Activated CD4-positive, alpha-beta T cell treated with anti-CD3 and anti-CD28 coated beads, Interleukin-2, amount 50 U/mL, for 1 hour (primary cell): ENCODE data around the gene SYT13.
"Not testable (repeated sequence)": the region's sequence is repeated elsewhere in the genome, so short reads cannot be mapped to it uniquely, and the experiment has no call there.

Experiments used
- DNase-seq: peaks from one replicate; pipeline ENCODE4 v3.0.0-alpha.2; 2020

The SYT13 gene

DNA sequence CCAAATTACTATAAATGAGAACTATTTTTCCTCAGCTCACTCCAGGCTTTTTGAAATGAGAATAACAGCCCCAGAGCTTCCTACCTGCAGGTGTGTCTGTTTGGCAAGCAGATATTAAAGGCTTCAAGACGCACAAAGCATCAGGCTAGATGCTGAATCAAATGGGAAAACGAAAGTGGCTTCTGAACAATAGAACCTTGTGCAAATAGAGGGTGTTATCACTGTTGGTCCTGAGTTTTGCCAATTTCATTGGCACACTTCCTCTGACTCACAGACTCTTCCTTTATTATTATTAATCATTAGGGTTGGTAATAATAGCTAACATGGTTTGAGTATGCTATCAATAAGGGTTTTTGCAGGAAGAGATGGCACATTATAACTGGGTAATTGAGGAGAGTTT lies 13.4 kb downstream of the SYT13 start:
- no peak for DNase-seq

DNA sequence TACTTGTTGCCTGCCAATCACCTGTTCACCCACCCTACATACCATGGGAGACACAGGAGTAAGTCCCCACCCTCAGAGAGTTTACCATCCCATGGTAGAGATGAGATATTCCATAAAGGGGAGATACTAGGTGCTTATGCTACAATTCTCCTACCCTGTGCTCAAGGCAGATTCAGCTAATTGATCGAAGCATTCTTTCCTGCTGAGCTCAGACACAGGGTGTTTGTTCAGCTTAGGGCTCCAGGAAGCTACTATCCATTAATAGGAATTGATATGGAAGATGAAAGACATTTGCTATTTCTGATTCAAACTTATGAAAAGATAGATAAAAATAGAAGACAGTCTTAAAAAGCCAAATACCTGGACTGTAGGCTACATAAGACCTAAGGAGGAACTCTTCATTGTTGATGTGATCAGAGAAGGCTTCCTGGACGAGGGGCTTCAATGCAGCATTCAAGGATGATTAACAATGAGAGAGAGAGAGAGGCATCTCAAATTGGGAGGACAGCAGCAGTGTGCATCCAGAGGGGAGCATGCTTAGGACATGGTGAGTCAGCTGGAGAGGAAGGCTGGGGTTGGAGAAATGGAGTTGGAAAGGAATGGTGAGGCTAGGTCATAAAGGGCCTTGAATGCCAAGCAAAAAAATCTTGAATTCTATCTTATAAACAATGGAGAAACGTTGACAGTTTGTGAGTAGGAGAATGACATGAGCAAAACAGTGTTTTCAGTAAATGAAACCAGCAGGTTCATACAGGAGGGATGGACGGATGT lies 15.0 kb downstream of the SYT13 start:
- no peak for DNase-seq

DNA sequence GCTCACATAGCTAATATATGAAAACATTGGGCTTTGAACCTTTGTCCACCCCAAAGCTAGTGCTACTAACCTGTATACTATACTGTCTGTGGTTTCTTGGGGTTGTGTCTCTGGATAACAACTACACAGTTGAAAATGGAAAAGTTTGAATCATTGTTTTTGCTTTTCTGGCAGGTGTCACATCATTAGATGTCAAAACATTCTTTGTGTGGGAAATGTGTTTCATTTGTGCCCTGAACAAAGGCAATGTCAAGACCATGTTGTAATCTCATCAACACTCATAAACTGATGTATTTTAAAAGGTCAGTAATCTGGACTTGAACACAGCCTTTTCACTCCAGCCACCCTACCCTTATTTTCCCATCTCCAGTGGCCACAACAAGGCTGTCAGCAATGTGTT lies 16.5 kb downstream of the SYT13 start:
- no peak for DNase-seq

GRCh38 chr11:45267652-45268299 lies 18.4 kb downstream of the SYT13 start:
- no peak for DNase-seq

DNA sequence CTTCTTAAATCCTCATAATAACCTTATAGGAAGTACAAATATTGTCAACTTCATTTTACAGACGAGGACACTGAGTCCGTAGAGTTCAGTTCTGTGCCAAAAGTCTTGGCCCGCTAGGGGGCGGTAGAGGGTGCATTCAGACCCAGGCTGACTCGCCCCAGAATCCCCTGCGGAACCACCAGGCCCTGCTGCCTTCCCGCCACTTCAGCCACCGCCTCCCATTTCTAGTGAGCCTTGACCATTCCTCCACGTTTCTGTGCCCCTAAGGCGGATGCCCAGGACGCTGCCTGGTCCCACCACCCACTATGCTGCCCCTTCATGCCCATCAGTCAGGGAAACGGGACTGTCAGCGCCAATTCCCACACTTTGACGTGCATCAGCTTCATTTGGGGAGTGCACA lies 19.1 kb downstream of the SYT13 start:
- no peak for DNase-seq

- no peak for DNase-seq
Measured at GRCh38 chr11:45266676-45267020, 19.5 kb downstream of the SYT13 start.

GRCh38 chr11:45265969-45266675 lies 20.0 kb downstream of the SYT13 start:
- DNase-seq, result no peak

GRCh38 chr11:45264839-45265515 lies 21.2 kb downstream of the SYT13 start:
- no peak for DNase-seq

DNA sequence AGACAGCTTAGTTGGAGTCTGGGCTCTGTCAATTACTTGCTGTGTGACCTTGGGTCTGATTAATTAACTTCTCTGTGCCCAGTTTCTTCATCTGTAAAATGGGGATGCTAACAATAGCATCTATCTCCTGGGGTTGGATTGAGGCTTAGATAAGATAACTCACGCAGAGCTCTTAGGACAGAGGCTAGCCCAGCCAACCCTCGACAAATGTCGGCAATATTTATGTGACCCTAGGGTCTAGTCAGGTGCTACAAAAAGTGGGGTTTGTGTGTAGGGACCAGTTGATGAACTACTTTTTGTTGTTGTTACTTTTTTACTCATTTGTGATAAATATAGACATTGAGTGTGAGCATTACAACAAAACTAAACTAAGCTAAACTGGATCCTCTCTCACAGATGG lies 22.4 kb downstream of the SYT13 start:
- no peak for DNase-seq

DNA sequence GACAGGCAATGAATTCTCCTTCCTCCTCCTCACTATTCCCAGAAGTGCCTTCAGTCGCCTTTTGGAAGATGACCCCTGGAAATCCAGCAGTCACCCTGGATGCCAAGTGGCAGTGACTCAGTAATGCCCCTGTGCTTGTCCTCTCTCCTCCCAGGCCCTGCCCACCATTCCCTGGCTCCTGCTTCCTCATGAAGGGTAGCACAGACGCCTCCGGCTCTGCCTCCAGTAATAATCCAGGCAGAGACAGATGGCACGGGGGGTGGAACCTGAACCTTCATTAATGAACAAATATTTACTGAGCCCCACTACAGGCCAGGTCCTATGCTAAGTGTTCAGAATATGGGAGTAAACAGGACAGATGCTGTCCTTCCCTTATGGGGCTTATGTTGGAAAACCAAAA lies 23.2 kb downstream of the SYT13 start:
- DNase-seq, result no peak

DNA sequence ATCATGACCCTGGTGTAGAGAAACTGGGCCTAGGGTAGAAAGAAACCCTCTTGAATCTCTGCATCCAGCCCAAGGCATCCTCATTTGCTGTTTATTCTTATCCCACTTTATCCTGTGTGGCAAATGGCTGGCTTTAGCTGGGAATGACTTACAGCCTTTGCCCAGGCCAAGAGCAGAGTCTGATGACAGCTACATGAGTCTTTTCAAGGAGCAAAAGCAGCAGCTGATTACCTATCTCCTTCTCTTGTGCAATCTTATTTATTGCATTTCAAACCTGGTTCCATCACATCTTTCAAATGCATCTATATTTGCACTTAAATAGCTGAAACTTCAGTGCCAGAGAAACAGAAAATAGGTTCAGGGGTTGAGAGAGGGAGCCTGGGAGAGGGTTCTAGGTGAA lies 26.1 kb downstream of the SYT13 start:
- DNase-seq, result no peak

DNA sequence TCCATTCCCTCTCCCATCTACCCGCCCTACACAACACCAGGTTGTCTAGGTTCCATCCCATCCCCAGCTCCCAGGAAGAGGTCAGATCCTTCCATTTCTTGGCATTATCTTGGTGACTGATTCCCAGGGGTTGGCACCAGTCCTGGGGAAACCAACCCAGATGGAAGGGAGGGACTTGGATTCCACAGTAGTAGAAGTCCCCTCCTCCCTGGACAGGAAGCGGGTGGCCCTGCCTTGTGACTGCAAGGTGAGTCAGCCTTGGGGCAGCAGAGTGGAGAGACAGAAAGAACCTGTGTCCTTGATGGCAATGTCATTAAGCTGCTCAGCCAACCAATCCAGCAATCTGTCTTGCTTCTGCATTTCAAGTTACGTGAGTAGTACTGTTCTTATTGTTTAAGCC lies 26.5 kb downstream of the SYT13 start:
- no peak for DNase-seq

DNA sequence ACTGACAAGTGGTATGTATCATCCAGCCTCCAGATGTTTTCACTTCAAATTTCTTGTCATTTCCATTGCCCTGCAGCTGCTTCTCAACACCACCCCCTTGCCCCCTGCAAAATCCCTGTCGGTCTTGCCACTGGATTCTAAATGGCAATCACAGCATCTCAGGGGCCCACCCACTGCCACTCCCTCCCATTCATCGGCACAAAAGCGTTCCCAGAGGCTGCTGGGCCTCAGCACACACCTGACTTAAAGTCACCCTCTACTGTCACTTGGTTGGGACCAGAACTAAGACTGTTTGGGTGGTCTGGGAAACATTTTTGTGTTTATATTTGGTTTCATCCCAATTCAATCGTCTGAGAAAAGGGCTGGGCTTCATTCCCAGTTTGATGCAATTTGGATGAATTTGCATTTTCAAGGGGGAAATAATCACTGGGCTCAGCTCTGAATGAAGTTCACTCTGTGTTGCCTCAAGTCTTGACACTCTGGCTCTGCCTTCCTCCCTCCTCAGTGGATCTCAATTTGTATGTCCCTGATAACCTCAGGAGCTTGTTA lies 27.1 kb downstream of the SYT13 start:
- no peak for DNase-seq

DNA sequence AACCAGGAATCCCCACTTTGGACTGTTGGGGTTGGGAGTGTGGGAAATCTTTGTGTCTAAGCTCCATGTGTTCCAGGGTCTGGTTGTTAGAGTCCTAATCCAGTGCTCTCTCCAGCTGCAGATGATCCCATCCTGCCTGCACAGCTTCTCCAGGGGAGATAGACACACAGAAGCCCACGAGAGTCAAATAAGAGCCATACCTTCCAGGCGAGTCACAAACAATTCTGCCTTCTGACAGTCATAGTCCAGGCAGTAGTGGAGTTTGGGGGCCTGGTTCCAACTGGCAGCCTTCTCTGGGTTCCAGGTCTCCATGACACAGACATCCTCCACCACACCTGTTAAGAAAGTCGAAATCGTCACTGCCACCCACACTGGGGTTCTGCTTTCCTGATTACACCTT lies 32.1 kb downstream of the SYT13 start:
- no peak for DNase-seq

DNA sequence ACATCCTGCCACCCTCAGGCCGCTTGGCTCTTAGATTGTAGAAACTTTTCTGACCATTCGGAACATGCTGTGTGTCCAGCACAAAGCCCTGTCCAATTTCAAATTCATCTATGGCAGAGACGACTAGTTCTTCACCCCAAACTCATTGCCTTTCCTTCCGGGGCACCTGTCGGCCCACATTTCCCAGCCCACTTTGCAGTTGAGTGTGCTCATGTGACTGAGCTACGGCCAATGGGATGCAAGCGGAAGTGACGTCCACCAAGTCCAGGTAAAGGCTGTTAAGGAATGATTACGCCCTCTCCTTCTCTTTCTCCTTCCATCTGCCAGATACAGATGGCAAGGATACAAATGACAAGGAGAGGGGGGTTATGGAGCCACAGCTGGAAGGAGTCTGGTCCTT lies 32.5 kb downstream of the SYT13 start:
- DNase-seq, result no peak

DNA sequence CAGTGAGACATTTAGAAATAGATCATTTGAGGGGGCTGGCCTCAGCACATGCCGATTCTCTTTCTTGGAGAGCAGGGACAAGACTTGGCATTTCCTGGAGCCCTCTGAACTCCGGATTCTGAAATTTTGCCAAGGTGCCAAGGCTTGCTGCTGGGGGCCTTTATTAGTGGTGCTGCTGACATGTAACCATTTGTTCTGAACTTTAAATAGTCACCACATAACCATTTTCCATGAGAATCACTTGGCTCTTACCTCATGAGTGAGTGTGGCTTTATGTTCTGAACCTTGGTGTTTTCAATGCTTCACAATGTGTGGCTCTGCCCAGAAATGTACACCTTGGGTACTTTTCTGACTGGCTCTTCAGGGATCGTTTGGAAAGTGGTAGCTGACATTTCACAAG lies 33.3 kb downstream of the SYT13 start:
- no peak for DNase-seq

DNA sequence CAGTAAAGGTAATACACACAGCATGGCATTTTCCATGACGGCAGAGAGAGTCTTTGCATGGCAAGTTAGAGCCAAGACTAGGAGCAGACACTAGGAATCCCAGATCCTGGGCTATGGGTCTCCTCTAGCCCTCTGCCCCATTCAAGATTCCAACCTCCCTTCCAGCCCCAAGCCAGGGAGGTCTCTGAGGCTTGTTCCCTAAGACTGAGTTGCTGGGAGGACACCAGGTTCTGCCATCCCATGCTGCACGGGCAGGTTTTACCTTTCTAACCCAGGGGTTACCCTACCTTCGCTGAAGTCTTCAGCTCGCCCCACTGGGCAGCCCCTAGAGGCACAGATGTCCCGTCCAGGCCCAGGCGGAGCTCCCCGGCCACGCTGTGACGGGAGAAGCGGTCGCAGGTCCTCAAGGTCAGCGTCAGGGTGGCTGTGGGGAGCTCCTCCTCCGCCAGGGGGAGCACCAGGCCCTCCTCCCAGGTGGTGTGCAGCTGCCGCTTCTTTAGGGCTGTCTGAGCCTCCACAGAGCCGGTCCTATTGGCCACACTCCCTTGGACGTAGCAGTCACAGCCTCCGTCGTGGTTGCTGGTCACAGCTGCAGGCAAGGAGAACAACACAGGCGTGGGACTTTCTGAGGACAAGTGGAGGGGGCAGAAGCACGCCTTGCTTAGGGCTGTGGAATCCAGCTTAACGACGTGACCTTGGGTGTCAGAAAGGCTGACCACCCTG lies 33.8 kb downstream of the SYT13 start:
- DNase-seq, result no peak

DNA sequence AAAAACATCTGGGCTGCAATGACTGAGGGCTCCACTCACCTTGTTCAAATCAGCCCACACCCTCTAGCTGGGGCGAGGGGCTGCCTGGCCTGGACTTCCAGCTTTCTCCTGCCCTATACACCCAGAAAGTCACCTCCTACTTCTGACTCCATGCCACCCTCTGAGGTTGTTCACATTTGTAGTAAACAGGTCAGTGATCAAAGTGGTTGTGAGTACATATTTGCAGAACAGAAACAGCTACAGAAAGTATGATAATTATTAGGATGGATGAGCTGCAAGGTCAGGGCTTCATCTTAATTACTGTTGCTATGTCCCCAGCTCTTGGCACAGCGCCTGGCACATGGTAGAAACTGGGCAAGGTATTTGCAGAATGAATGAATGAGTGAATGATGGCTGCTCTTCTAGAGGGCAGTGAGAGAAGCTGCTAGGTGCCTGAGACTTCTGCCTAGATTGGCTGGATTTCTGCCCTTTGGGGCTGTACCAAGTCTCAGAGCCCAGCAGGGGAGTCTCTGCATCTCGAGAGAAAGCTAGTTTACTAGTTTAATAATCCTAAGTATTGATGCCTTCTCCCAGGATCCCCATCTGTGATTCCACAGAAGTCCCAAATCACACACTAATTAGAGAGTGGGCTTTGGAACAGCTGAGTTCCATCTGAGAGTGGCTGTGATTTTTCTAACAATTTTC lies 36.0 kb downstream of the SYT13 start:
- DNase-seq, result no peak

DNA sequence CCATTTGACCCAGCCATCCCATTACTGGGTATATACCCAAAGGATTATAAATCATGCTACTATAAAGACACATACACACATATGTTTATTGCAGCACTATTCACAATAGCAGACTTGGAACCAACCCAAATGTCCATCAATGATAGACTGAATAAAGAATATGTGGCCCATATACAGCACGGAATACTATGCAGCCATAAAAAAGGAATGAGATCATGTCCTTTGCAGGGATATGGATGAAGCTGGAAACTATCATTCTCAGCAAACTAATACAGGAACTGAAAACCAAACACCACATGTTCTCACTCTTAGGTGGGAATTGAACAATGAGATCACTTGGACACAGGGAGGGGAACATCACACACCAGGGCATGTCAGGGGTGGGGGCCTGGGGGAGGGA lies 36.8 kb downstream of the SYT13 start:
- not testable (repeated sequence) for DNase-seq

- no peak for DNase-seq
Measured at GRCh38 chr11:45248501-45249011, 37.6 kb downstream of the SYT13 start.

DNA sequence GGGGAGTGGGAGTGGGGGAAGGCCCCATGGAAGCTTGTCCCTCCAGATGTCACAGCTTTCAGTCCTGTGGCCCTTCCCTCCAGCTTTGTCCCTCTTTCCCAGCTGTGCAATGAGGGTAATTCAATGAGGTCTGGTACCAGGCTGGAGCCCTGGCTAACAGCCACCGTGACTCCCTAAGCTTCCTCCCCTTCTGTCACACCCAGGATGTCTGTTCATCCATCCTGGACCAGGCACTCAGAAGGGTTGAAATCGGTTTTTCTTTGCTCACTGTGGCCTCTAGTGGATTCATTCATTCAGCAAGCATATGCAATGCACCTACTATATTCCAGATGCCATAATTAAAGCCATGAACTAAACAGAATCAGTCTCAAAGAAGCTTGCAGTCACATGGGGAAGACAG lies 38.7 kb downstream of the SYT13 start:
- no peak for DNase-seq

- no peak for DNase-seq
Measured at GRCh38 chr11:45246241-45246640, 39.9 kb downstream of the SYT13 start.
